A673 (cell line): ENCODE data around the gene PCBP3.
"Not testable (repeated sequence)": the region's sequence is repeated elsewhere in the genome, so short reads cannot be mapped to it uniquely, and the experiment has no call there.

Experiments used
- CTCF ChIP-seq: fragments of 300-800, 200-600 bp; sonication (generic); conservative IDR thresholded peaks from 2 replicates; pipeline ENCODE4 v1.5.1; 2017; ENCODE audit warnings: low read depth, mild to moderate bottlenecking, antibody characterized with exemption, low read length, moderate library complexity, mixed read lengths
- EZH2 ChIP-seq: fragments of 200-600 bp; sonication (generic); IDR thresholded peaks from 2 replicates; pipeline ENCODE4 v1.6.1; 2017; ENCODE audit warnings: borderline replicate concordance, low read depth, mild to moderate bottlenecking, mixed read lengths, antibody characterized with exemption, low read length; ENCODE audit not compliant: poor library complexity, severe bottlenecking

DNA sequence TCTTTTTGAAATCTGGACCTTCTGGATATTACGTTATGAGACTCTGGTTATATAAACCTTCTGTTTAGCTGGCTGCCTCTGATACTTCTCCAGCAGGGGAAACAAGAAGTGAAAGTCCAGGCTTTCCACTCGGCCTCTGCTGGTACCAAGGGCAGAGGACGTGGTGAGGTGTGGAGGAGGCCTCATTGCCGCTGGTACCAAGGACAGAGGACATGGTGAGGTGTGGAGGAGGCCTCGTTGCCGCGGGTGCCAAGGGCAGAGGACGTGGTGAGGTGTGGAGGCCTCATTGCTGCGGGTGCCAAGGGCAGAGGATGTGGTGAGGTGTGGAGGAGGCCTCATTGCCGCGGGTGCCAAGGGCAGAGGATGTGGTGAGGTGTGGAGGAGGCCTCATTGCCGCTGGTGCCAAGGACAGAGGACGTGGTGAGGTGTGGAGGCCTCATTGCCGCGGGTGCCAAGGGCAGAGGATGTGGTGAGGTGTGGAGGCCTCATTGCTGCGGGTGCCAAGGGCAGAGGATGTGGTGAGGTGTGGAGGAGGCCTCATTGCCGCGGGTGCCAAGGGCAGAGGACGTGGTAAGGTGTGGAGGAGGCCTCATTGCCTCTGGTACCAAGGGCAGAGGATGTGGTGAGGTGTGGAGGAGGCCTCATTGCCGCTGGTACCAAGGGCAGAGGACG, 242.5 kb downstream of the PCBP3 start:
- not testable (repeated sequence) for TF ChIP-seq CTCF, EZH2
